Skin of body (tissue), 2 donors: ENCODE data around the gene MLIP. TPM values are rescaled to one million over a fixed set of nuclear protein-coding genes. Genes with fewer than 3 reads are reported as not detected.

Experiments used
- DNase-seq: peaks from one replicate; lab custom pipeline; 2025; lab: John Stamatoyannopoulos, UW
- total RNA-seq: library from RNA; depleted of rRNA; stranded (reverse); fragments of >200 nt; gene quantifications from one replicate; pipeline ENCODE4 v1.2.3, GENCODE V29; 2014

Gene MLIP
- total RNA-seq, 1 donor from 2014 or later: 11.5 TPM

- DNase-seq: no peak
Measured at GRCh38 chr6:54095723-54096122, 15.5 kb upstream of the MLIP start.

DNA sequence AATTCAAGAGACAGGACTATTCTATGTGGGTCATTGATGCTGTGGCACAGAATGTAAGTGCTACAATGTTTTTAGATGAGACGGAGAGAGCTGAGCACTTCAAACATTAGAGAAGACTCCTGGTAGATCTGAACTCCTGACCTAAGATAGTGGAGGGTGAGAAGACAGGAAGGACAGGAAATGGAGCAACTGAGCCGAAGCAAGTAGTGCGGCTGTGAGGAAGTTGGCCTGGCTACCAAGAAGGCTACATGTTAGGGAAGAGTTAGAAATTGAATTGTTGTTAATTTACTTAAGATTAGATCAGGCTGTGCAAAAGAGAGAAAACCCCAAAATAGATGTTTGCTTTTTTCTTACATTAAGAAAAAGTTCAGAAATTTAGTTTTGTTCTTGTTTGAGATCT lies 14.4 kb upstream of the MLIP start:
- DNase-seq: no peak

GRCh38 chr6:54097753-54098152 lies 13.5 kb upstream of the MLIP start:
- no peak for DNase-seq

DNA sequence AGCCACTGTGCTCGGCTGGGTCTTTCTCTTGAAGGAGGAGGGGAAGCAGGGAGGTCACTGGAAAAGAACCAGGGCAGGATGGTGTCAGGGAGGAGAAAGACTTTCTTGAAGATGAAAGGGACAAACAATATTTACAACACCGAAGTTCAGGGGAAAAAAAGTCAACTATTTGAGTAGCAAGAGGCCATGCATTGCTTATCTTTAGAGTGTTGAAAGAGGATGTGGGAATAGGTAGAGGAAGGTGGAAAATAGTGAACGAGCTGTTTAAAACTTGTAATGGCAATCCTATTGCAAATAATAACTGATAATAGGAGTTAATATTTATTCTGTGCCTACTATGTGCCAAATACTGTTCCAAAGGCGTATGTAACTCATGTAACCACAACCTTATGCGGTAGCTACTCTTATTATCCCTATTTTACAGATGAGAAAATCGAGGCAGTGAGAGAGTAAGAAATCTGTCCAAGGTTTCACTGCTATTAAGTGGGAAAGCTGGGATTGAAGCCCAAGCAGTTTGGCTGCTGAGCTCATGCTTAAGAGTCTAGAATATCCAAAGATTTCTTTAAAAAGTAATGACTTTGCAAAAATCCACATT lies 12.7 kb upstream of the MLIP start:
- DNase-seq: no peak

DNA sequence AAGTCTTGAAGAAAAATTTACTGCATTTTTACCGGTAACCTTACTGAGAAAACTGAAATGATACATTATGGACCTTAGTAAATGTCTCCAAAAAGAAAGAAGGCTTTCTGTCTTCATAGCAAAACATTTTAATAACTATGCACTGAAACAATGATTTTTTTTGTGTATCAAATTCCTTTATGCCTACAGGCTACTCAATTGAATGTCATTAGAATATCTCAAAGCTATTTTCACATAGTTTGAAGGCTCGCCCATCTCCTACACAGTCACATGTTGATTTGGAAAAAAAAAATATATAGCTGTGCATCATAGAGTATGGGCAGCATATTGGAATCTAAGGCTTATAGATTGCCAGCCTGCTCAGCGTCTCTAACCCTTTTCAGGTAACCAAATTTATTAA lies 12.0 kb upstream of the MLIP start:
- no peak for DNase-seq

DNA sequence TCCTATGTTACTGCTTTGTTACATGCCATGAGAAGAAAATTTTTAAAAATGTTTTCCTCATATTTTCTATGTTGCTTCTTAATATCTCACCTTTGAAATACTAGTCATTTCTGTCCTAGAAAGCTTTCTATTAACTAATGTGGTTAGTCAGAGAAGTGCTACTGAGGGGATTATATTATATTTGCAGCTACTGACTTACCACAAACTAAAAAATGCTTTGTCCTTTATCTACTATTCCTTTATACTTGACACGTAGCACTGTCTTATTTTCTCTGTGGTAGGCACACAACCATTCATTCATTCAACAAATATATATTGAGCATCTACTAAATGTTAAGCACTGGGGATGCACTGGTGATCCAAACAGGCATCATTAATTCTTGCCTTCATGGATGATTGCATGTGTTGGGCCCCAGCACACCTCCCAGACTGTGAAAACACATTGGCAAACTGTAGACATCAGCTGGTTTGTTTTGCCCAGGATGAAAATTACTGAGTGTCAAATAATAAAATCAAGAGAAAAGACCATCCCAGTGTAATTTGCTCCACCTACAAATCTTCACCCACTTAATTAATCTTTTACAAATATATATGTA lies 10.7 kb upstream of the MLIP start:
- DNase-seq: no peak

- DNase-seq: no peak
Measured at GRCh38 chr6:54102238-54102637, 9.0 kb upstream of the MLIP start.

DNA sequence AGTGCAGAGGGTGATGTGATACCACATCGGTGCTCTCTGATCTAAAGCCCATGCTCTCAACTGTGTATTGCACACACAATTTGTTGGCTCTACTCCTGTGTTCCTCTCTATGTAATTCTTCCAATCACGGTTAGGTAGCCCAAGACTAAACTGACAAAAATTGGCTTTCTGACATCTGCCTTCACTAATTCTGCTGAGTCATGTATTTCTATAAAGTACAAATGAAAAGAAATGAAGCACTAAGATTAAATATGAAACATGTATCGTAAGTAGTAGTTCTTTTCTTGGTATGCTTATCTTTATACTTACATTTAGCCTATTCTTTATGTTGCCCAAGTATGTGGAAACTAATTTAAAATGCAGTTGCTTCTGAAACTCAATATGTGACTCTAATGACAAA lies 7.7 kb upstream of the MLIP start:
- DNase-seq: no peak

DNA sequence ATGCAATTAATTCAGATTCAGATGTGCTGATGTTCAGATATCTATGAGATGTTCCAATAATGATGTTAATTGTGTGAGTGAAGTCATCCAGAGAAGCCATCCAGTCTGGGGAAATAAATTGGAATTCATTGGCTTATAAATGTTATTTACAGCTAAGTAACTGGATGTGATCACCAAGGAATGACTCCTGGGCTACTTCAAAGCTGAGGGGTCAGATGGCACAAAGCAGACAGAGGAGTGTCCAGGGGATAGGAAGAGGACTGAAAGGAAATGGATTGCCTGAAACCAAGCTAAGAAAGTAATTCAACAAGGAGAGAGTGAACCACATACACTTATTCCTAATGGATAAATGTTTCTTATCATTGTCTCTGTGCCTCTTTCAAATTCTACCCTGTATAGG lies 4.5 kb upstream of the MLIP start:
- no peak for DNase-seq

GRCh38 chr6:54107470-54108090 lies 3.7 kb upstream of the MLIP start:
- peak; percentile 7 for DNase-seq

- DNase-seq: no peak
Measured at GRCh38 chr6:54108271-54108670, 3.0 kb upstream of the MLIP start.

GRCh38 chr6:54109586-54109985 lies 1.7 kb upstream of the MLIP start:
- no peak for DNase-seq

DNA sequence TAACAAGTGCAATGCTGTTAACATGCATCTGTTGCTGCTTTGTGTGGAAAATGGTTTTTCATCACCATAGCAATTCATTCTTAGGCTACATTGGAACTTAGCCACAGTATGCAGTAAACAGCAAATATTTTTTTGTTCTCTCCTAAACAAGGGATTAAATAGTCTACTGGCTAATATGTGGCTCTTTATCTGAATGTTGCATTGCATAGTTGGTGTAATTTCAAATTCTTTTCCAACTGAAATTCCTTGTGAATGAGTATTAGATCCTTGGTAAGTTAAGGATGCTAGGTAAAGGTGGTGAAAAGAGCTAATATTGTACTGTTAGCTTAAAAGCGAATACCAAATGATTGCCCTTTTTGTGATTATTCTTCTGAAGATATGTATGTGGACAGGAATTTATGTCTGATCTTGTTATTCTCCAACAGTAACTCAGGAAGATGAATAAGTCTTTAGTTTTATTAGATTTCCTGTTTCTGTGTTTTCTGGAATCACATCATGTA lies 958 bp downstream of the MLIP start:
- DNase-seq: peak; percentile 12

- no peak for DNase-seq
Measured at GRCh38 chr6:54114991-54115390, 3.7 kb downstream of the MLIP start.

- no peak for DNase-seq
Measured at GRCh38 chr6:54115966-54116365, 4.7 kb downstream of the MLIP start.

DNA sequence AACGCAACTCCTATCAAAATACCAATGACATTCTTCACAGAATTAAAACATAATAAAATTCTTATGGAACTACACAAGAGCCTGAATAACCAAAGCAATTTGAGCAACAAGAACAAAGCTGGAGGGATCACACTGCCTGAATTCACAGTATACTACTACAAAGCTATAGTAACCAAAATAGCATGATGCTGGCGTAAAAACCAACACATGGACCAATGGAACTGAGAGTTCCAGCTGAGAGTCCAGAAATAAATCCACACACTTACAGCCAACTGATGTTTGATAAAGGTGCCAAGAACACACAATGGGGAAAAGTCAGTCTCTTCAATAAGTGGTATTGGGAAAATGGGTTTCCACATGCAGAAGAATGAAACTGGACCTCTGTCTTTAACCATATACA lies 6.9 kb downstream of the MLIP start:
- no peak for DNase-seq

GRCh38 chr6:54125493-54125892 lies 14.2 kb downstream of the MLIP start:
- no peak for DNase-seq

GRCh38 chr6:54130179-54130578 lies 18.9 kb downstream of the MLIP start:
- DNase-seq: no peak

- no peak for DNase-seq
Measured at GRCh38 chr6:54132587-54132986, 21.3 kb downstream of the MLIP start.

GRCh38 chr6:54133186-54133585 lies 21.9 kb downstream of the MLIP start:
- no peak for DNase-seq

DNA sequence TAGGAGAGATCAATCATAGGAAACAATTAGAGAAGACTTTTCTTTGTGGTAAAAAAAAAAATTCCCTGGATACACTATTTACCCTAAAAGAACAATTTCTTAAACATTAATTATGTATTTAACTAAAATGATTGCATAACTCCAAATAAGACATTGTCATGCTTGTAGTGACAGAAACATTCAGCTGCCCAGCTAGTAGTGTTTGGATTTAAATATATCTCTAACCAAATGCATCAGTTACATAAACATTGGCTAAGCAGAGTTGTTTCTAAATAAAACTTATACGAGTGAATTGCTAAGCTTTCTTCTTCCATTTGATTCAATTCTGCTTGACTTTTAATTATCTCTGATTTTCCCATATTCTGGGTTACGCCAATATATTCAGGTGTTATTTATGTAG lies 23.7 kb downstream of the MLIP start:
- no peak for DNase-seq

DNA sequence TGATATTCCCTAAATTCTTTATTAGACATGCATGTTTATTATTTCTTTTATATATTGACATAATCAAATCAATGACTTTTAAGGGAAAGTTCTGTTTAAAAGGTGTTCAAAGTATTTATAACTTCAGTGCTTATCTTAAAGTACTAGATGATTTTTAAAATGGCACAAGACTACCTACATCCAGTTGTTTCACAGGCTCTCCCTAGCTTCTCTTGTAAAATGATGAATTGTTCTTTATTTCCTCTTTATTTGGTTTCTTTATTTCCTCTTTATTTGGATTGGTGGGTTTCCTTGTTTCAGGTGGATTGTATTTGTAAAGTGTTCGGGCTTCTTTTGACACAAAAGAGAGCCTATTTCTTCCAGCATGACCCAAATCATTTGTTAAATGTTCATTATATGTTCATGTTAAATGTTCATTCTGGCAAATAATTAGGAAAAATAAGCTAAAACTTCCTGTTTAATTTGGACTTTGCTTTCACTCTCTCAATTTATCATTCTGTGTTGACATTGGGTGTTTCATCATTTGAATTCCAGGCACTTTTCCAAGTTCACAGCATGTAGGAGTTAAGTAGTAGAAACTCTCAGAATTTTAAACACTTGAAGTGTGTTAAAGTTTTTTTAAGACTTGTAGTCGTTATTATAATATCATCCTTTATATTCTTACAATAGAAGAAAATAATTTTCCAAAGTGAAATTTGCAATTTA lies 24.6 kb downstream of the MLIP start:
- DNase-seq: no peak

DNA sequence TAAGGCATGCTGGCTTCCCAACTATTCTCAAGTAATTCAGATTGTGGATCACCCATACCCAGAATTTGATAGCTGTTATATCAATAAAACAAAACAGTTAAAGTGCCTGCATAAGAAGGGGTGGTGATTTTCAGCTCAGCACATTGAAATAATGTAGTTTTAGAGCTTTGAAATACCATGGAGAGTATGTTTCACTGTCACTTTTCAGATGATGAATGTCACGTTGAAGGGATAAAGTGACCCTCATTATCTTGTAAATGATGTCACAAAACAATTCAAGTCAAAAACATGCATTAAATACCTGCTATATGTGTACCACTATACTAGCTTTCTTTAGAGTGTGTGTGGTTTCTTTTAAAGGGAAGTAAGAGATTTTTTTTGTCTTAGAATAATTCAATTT lies 27.6 kb downstream of the MLIP start:
- no peak for DNase-seq
